ENCODE results near the gene KMT5C.
"Not testable (repeated sequence)": the region's sequence is repeated elsewhere in the genome, so short reads cannot be mapped to it uniquely, and the experiment has no call there.

Gene KMT5C

GRCh38 chr19:55319785-55320184 is 19.9 kb upstream of the KMT5C start:
- no peak for DNase-seq

GRCh38 chr19:55320844-55321419 is 18.7 kb upstream of the KMT5C start:
- DNase-seq, result no peak

GRCh38 chr19:55321466-55322137 is 18.1 kb upstream of the KMT5C start:
- DNase-seq, result no peak

GRCh38 chr19:55322204-55322885 is 17.3 kb upstream of the KMT5C start:
- DNase-seq, result no peak

GRCh38 chr19:55324662-55325061 is 15.0 kb upstream of the KMT5C start:
- DNase-seq, result no peak

GRCh38 chr19:55325172-55325571 is 14.5 kb upstream of the KMT5C start, which contains the start of gene TMEM150B:
Gene TMEM150B (minus strand): TSS chr19:55325341. CDS start chr19:55321036, 4,305 bp downstream.
- no peak for DNase-seq

GRCh38 chr19:55328774-55329318 is 10.8 kb upstream of the KMT5C start:
- DNase-seq, result not testable (repeated sequence)

GRCh38 chr19:55329791-55330190 is 9.9 kb upstream of the KMT5C start:
- not testable (repeated sequence) for DNase-seq

GRCh38 chr19:55333870-55334269 is 5.8 kb upstream of the KMT5C start:
- DNase-seq, result no peak

GRCh38 chr19:55336101-55336500 is 3.6 kb upstream of the KMT5C start:
- no peak for DNase-seq

- DNase-seq, result no peak
Measured at GRCh38 chr19:55339889-55340783, 460 bp downstream of the KMT5C start.

GRCh38 chr19:55340784-55341147 is 1.1 kb downstream of the KMT5C start:
- DNase-seq, result no peak

GRCh38 chr19:55341171-55341588 is 1.5 kb downstream of the KMT5C start:
- DNase-seq, result no peak

GRCh38 chr19:55341595-55342531 is 2.2 kb downstream of the KMT5C start:
- DNase-seq, result no peak

- DNase-seq, result no peak
Measured at GRCh38 chr19:55344444-55344843, 4.8 kb downstream of the KMT5C start.

- no peak for DNase-seq
Measured at GRCh38 chr19:55345101-55345817, 5.6 kb downstream of the KMT5C start.

GRCh38 chr19:55345818-55346724 is 6.4 kb downstream of the KMT5C start:
- DNase-seq, result no peak

- no peak for DNase-seq
Measured at GRCh38 chr19:55346725-55347441, 7.2 kb downstream of the KMT5C start.

- DNase-seq, result no peak
Measured at GRCh38 chr19:55347442-55348009, 7.8 kb downstream of the KMT5C start.

Measured in activated CD4-positive, CD25-positive, alpha-beta regulatory T cell treated with anti-CD3 and anti-CD28 coated beads, Interleukin-2, amount 50 U/mL, for 72 hours (primary cell).